MV-4-11 (cell line): ENCODE measurements around the gene GTSE1.
A peak's percentile ranks its signal among the peaks of the same experiment; 100 is the strongest.

Experiments
- DNase-seq: peaks from one replicate; lab custom pipeline; 2025; lab: John Stamatoyannopoulos, UW

GTSE1 gene

GRCh38 chr22:46273432-46274148 is 23.1 kb upstream of the GTSE1 start:
- no peak for DNase-seq

- no peak for DNase-seq
Observed at GRCh38 chr22:46274381-46274780, 22.3 kb upstream of the GTSE1 start.

- no peak for DNase-seq
Observed at GRCh38 chr22:46275455-46276122, 21.1 kb upstream of the GTSE1 start.

GRCh38 chr22:46276563-46276962 is 20.1 kb upstream of the GTSE1 start:
- DNase-seq = no peak

- no peak for DNase-seq
Observed at GRCh38 chr22:46278656-46279645, 17.7 kb upstream of the GTSE1 start.

- no peak for DNase-seq
Observed at GRCh38 chr22:46280063-46280817, 16.4 kb upstream of the GTSE1 start.

GRCh38 chr22:46280999-46281623 is 15.6 kb upstream of the GTSE1 start:
- peak; percentile 99 for DNase-seq

GRCh38 chr22:46281866-46282678 is 14.6 kb upstream of the GTSE1 start:
- no peak for DNase-seq

- no peak for DNase-seq
Observed at GRCh38 chr22:46286006-46286405, 10.7 kb upstream of the GTSE1 start.

- no peak for DNase-seq
Observed at GRCh38 chr22:46286941-46287872, 9.5 kb upstream of the GTSE1 start.

GRCh38 chr22:46287873-46288751 is 8.6 kb upstream of the GTSE1 start:
- DNase-seq = peak; percentile 84

- DNase-seq = no peak
Observed at GRCh38 chr22:46288846-46289243, 7.8 kb upstream of the GTSE1 start.

GRCh38 chr22:46289244-46289891 is 7.3 kb upstream of the GTSE1 start:
- DNase-seq = no peak

GRCh38 chr22:46290121-46290842 is 6.4 kb upstream of the GTSE1 start:
- DNase-seq = no peak

GRCh38 chr22:46290843-46291785 is 5.6 kb upstream of the GTSE1 start:
- no peak for DNase-seq

- no peak for DNase-seq
Observed at GRCh38 chr22:46292173-46292572, 4.5 kb upstream of the GTSE1 start.
